ENCODE results near the gene SLC46A2. TPM values are rescaled to one million over a fixed set of nuclear protein-coding genes. Genes with fewer than 3 reads are reported as not detected.

SLC46A2 gene
- total and polyA plus RNA-seq, 2 of the 13 experiments (the other 11 are each of a cell fraction or from before 2014, with no cell fraction given), result not detected

DNA sequence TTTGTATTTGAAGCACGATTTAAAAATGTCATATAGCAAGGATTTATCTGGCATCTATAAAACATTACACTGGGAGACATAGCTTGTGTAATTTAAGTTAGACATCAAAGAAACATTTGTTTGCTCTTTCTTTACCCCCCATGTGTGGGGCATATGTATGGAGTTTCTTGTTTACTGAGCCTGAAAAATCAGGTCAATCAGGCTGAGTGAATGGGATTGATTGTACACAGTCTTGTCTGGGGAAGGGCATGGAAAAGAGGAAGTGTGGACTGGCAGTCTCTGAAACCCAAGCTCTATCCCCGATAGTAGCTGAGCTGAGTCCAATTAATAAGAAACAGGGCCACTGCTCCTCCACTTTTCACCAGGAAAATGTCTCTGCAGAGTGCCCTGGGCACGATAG lies 49.4 kb downstream of the SLC46A2 start (continued):
- TF ChIP-seq HNF4A (CRISPR knock-in tag; IDR thresholded peaks at IDR 0.05) (no peak), TOPORS (CRISPR knock-in tag; IDR thresholded peaks at IDR 0.05) (no peak), FLYWCH1 (CRISPR knock-in tag; IDR thresholded peaks at IDR 0.05) (no peak), RFXANK (CRISPR knock-in tag; IDR thresholded peaks at IDR 0.05) (no peak), CAMTA2 (CRISPR knock-in tag; IDR thresholded peaks at IDR 0.05; ENCODE audit: borderline replicate concordance) (no peak), TOE1 (CRISPR knock-in tag; IDR thresholded peaks at IDR 0.05) (no peak), SPEN (CRISPR knock-in tag; IDR thresholded peaks at IDR 0.05; ENCODE audit: low read depth) (no peak), ZNF891 (CRISPR knock-in tag; IDR thresholded peaks at IDR 0.05) (no peak), JUND (CRISPR knock-in tag; IDR thresholded peaks at IDR 0.05) (no peak), ZBTB38 (CRISPR knock-in tag; IDR thresholded peaks at IDR 0.05) (no peak), MED13 (CRISPR knock-in tag; IDR thresholded peaks at IDR 0.05) (no peak), CCAR2 (optimal IDR thresholded peaks at IDR 0.05; ENCODE audit: low read depth, low read length) (no peak), HNRNPL (IDR thresholded peaks at IDR 0.05; ENCODE audit: low read depth, low read length) (no peak), ZSCAN12 (CRISPR knock-in tag; IDR thresholded peaks at IDR 0.05) (no peak), HNRNPK (IDR thresholded peaks at IDR 0.05; ENCODE audit: low read depth, low read length, poor library complexity, severe bottlenecking) (no peak)
- TF ChIP-seq, protein P1, sequence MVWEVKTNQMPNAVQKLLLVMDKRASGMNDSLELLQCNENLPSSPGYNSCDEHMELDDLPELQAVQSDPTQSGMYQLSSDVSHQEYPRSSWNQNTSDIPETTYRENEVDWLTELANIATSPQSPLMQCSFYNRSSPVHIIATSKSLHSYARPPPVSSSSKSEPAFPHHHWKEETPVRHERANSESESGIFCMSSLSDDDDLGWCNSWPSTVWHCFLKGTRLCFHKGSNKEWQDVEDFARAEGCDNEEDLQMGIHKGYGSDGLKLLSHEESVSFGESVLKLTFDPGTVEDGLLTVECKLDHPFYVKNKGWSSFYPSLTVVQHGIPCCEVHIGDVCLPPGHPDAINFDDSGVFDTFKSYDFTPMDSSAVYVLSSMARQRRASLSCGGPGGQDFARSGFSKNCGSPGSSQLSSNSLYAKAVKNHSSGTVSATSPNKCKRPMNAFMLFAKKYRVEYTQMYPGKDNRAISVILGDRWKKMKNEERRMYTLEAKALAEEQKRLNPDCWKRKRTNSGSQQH (CRISPR knock-in tag; IDR thresholded peaks at IDR 0.05; ENCODE audit: low read depth), result no peak
- TF ChIP-seq, protein P2, sequence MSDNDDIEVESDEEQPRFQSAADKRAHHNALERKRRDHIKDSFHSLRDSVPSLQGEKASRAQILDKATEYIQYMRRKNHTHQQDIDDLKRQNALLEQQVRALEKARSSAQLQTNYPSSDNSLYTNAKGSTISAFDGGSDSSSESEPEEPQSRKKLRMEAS (IDR thresholded peaks at IDR 0.05), result no peak
- TF ChIP-seq, protein P3, sequence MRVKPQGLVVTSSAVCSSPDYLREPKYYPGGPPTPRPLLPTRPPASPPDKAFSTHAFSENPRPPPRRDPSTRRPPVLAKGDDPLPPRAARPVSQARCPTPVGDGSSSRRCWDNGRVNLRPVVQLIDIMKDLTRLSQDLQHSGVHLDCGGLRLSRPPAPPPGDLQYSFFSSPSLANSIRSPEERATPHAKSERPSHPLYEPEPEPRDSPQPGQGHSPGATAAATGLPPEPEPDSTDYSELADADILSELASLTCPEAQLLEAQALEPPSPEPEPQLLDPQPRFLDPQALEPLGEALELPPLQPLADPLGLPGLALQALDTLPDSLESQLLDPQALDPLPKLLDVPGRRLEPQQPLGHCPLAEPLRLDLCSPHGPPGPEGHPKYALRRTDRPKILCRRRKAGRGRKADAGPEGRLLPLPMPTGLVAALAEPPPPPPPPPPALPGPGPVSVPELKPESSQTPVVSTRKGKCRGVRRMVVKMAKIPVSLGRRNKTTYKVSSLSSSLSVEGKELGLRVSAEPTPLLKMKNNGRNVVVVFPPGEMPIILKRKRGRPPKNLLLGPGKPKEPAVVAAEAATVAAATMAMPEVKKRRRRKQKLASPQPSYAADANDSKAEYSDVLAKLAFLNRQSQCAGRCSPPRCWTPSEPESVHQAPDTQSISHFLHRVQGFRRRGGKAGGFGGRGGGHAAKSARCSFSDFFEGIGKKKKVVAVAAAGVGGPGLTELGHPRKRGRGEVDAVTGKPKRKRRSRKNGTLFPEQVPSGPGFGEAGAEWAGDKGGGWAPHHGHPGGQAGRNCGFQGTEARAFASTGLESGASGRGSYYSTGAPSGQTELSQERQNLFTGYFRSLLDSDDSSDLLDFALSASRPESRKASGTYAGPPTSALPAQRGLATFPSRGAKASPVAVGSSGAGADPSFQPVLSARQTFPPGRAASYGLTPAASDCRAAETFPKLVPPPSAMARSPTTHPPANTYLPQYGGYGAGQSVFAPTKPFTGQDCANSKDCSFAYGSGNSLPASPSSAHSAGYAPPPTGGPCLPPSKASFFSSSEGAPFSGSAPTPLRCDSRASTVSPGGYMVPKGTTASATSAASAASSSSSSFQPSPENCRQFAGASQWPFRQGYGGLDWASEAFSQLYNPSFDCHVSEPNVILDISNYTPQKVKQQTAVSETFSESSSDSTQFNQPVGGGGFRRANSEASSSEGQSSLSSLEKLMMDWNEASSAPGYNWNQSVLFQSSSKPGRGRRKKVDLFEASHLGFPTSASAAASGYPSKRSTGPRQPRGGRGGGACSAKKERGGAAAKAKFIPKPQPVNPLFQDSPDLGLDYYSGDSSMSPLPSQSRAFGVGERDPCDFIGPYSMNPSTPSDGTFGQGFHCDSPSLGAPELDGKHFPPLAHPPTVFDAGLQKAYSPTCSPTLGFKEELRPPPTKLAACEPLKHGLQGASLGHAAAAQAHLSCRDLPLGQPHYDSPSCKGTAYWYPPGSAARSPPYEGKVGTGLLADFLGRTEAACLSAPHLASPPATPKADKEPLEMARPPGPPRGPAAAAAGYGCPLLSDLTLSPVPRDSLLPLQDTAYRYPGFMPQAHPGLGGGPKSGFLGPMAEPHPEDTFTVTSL (CRISPR knock-in tag; IDR thresholded peaks at IDR 0.05; ENCODE audit: borderline replicate concordance), result no peak
- TF ChIP-seq, protein P4, sequence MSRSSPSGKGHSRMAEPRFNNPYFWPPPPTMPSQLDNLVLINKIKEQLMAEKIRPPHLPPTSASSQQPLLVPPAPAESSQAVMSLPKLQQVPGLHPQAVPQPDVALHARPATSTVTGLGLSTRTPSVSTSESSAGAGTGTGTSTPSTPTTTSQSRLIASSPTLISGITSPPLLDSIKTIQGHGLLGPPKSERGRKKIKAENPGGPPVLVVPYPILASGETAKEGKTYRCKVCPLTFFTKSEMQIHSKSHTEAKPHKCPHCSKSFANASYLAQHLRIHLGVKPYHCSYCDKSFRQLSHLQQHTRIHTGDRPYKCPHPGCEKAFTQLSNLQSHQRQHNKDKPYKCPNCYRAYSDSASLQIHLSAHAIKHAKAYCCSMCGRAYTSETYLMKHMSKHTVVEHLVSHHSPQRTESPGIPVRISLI (CRISPR knock-in tag; IDR thresholded peaks at IDR 0.05; ENCODE audit: borderline replicate concordance), result no peak
- TF ChIP-seq, protein P5, sequence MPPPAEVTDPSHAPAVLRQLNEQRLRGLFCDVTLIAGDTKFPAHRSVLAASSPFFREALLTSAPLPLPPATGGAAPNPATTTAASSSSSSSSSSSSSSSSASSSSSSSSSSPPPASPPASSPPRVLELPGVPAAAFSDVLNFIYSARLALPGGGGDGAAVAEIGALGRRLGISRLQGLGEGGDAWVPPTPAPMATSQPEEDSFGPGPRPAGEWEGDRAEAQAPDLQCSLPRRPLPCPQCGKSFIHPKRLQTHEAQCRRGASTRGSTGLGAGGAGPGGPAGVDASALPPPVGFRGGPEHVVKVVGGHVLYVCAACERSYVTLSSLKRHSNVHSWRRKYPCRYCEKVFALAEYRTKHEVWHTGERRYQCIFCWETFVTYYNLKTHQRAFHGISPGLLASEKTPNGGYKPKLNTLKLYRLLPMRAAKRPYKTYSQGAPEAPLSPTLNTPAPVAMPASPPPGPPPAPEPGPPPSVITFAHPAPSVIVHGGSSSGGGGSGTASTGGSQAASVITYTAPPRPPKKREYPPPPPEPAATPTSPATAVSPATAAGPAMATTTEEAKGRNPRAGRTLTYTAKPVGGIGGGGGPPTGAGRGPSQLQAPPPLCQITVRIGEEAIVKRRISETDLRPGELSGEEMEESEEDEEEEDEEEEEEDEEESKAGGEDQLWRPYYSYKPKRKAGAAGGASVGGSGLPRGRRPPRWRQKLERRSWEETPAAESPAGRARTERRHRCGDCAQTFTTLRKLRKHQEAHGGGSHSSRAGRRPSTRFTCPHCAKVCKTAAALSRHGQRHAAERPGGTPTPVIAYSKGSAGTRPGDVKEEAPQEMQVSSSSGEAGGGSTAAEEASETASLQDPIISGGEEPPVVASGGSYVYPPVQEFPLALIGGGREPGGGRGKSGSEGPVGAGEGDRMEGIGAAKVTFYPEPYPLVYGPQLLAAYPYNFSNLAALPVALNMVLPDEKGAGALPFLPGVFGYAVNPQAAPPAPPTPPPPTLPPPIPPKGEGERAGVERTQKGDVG (CRISPR knock-in tag; IDR thresholded peaks at IDR 0.05; ENCODE audit: borderline replicate concordance), result no peak
